HEK293 (cell line): Measurements from ENCODE around the gene CHERP.
A peak's percentile ranks its signal among the peaks of the same experiment; 100 is the strongest.

Experiments
- CTCF ChIA-PET: fragments of 350-600 bp; formaldehyde crosslinking; extraction: SDS; loops from one replicate; lab custom pipeline; 2021; ENCODE audit warnings: antibody characterized with exemption; lab: Yijun Ruan, JAX
- POLR2A ChIA-PET: fragments of 300-600 bp; formaldehyde crosslinking; extraction: SDS; loops from one replicate; lab custom pipeline; 2020; ENCODE audit warnings: antibody characterized with exemption, inconsistent platforms; lab: Yijun Ruan, JAX
- H3K27ac ChIP-seq: fragments of 200-500 bp; sonication (Bioruptor generic); 2 replicates; pipeline ENCODE4 v1.5.1; 2014; ENCODE audit warnings: low read depth, low read length, control low read depth, inconsistent platforms; ENCODE audit errors: extremely low read depth
- H3K36me3 ChIP-seq, 2 experiments: fragments of 200-500 bp in 1 of 2; sonication (Bioruptor generic) in 1 of 2; 1 replicate in 1 of 2; 2 replicates in 1 of 2; pipeline ENCODE4 v1.5.1; 2014 to 2017; ENCODE audit warnings: inconsistent platforms in 2 of 2, low read length in 2 of 2; ENCODE audit not compliant: control insufficient read depth in 2 of 2, insufficient read depth in 1 of 2
- H3K4me1 ChIP-seq: fragments of 200-500 bp; sonication (Bioruptor generic); 2 replicates; pipeline ENCODE4 v1.5.1; 2014; ENCODE audit warnings: mild to moderate bottlenecking, low read length, inconsistent platforms; ENCODE audit not compliant: control insufficient read depth, insufficient read depth
- H3K4me3 ChIP-seq: 2 replicates; pipeline ENCODE4 v1.5.1; 2011; ENCODE audit warnings: low read depth, mild to moderate bottlenecking, control low read depth, low read length, moderate library complexity
- H3K9me3 ChIP-seq: fragments of 200-500 bp; sonication (Bioruptor generic); 2 replicates; pipeline ENCODE4 v1.5.1; 2014; ENCODE audit warnings: low read depth, low read length, inconsistent platforms; ENCODE audit not compliant: control insufficient read depth, insufficient read depth
- FEZF1 ChIP-seq: fragments of 450-650 bp; formaldehyde crosslinking; IDR thresholded peaks from 2 replicates; pipeline ENCODE4 v1.5.1; 2016; ENCODE audit warnings: missing biosample characterization, missing genetic modification characterization
- SALL2 ChIP-seq: fragments of 450-650 bp; formaldehyde crosslinking; IDR thresholded peaks from 2 replicates; pipeline ENCODE4 v1.5.0; 2017; ENCODE audit warnings: missing biosample characterization, mild to moderate bottlenecking, missing genetic modification characterization, borderline replicate concordance
- ZIC2 ChIP-seq: fragments of 450-650 bp; formaldehyde crosslinking; IDR thresholded peaks from 2 replicates; pipeline ENCODE4 v1.5.1; 2016; ENCODE audit warnings: missing biosample characterization, missing genetic modification characterization
- ZNF114 ChIP-seq: fragments of 450-650 bp; formaldehyde crosslinking; IDR thresholded peaks from 2 replicates; pipeline ENCODE4 v1.5.0; 2017; ENCODE audit warnings: missing biosample characterization, missing genetic modification characterization
- ZNF155 ChIP-seq: fragments of 450-650 bp; formaldehyde crosslinking; IDR thresholded peaks from 2 replicates; pipeline ENCODE4 v1.5.1; 2016; ENCODE audit warnings: missing biosample characterization, missing genetic modification characterization
- ZNF157 ChIP-seq: fragments of 450-650 bp; formaldehyde crosslinking; IDR thresholded peaks from 2 replicates; pipeline ENCODE4 v1.5.1; 2016; ENCODE audit warnings: missing biosample characterization, missing genetic modification characterization
- ZNF184 ChIP-seq: fragments of 450-650 bp; IDR thresholded peaks from 2 replicates; pipeline ENCODE4 v1.5.1; 2018; ENCODE audit warnings: missing biosample characterization, mild to moderate bottlenecking, missing genetic modification characterization
- ZNF211 ChIP-seq: fragments of 450-650 bp; formaldehyde crosslinking; IDR thresholded peaks from 2 replicates; pipeline ENCODE4 v1.5.1; 2016; ENCODE audit warnings: low read depth, missing biosample characterization, missing genetic modification characterization
- ZNF266 ChIP-seq: fragments of 450-650 bp; formaldehyde crosslinking; IDR thresholded peaks from 2 replicates; pipeline ENCODE4 v1.5.1; 2016; ENCODE audit warnings: missing biosample characterization, missing genetic modification characterization, low read depth
- ZNF341 ChIP-seq: fragments of 450-650 bp; formaldehyde crosslinking; IDR thresholded peaks from 2 replicates; pipeline ENCODE4; 2016; ENCODE audit warnings: low read depth, missing biosample characterization, missing genetic modification characterization
- ZNF350 ChIP-seq: fragments of 450-650 bp; formaldehyde crosslinking; IDR thresholded peaks from 2 replicates; pipeline ENCODE4 v1.5.0; 2017; ENCODE audit warnings: missing biosample characterization, mild to moderate bottlenecking, missing genetic modification characterization
- ZNF530 ChIP-seq: fragments of 450-650 bp; formaldehyde crosslinking; IDR thresholded peaks from 2 replicates; pipeline ENCODE4 v1.5.1; 2016; ENCODE audit warnings: low read depth, missing biosample characterization, missing genetic modification characterization
- ZNF560 ChIP-seq: fragments of 450-650 bp; formaldehyde crosslinking; IDR thresholded peaks from 2 replicates; pipeline ENCODE4 v1.5.1; 2017; ENCODE audit warnings: missing biosample characterization, missing genetic modification characterization, borderline replicate concordance
- ZNF623 ChIP-seq: fragments of 450-650 bp; formaldehyde crosslinking; IDR thresholded peaks from 2 replicates; pipeline ENCODE4 v1.5.1; 2016; ENCODE audit warnings: missing biosample characterization, missing genetic modification characterization
- ZNF701 ChIP-seq: fragments of 450-650 bp; formaldehyde crosslinking; IDR thresholded peaks from 2 replicates; pipeline ENCODE4 v1.5.1; 2016; ENCODE audit warnings: missing biosample characterization, missing genetic modification characterization
- ZNF791 ChIP-seq: fragments of 450-650 bp; formaldehyde crosslinking; IDR thresholded peaks from 2 replicates; pipeline ENCODE4 v1.5.1; 2016; ENCODE audit warnings: missing biosample characterization, missing genetic modification characterization
- ZNF843 ChIP-seq: fragments of 450-650 bp; formaldehyde crosslinking; IDR thresholded peaks from 2 replicates; pipeline ENCODE4 v1.5.1; 2016; ENCODE audit warnings: missing biosample characterization, missing genetic modification characterization
- ZSCAN23 ChIP-seq: fragments of 450-650 bp; formaldehyde crosslinking; IDR thresholded peaks from 2 replicates; pipeline ENCODE4 v1.5.1; 2016; ENCODE audit warnings: missing biosample characterization, missing genetic modification characterization
- TF ChIP-seq, protein P1 (sequence below): fragments of 450-650 bp; formaldehyde crosslinking; IDR thresholded peaks from 2 replicates; pipeline ENCODE4 v1.5.1; 2016; ENCODE audit warnings: missing biosample characterization, missing genetic modification characterization
- TF ChIP-seq, protein P2 (sequence below): fragments of 450-650 bp; formaldehyde crosslinking; IDR thresholded peaks from 2 replicates; pipeline ENCODE4 v1.5.1; 2016; ENCODE audit warnings: missing biosample characterization, missing genetic modification characterization, borderline replicate concordance
- TF ChIP-seq, protein P3 (sequence below): fragments of 450-650 bp; formaldehyde crosslinking; IDR thresholded peaks from 2 replicates; pipeline ENCODE4 v1.5.1; 2016; ENCODE audit warnings: missing biosample characterization, missing genetic modification characterization, borderline replicate concordance
- TF ChIP-seq, protein P4 (sequence below): fragments of 450-650 bp; formaldehyde crosslinking; IDR thresholded peaks from 2 replicates; pipeline ENCODE4 v1.5.1; 2017; ENCODE audit warnings: missing biosample characterization, missing genetic modification characterization

CHERP gene

DNA sequence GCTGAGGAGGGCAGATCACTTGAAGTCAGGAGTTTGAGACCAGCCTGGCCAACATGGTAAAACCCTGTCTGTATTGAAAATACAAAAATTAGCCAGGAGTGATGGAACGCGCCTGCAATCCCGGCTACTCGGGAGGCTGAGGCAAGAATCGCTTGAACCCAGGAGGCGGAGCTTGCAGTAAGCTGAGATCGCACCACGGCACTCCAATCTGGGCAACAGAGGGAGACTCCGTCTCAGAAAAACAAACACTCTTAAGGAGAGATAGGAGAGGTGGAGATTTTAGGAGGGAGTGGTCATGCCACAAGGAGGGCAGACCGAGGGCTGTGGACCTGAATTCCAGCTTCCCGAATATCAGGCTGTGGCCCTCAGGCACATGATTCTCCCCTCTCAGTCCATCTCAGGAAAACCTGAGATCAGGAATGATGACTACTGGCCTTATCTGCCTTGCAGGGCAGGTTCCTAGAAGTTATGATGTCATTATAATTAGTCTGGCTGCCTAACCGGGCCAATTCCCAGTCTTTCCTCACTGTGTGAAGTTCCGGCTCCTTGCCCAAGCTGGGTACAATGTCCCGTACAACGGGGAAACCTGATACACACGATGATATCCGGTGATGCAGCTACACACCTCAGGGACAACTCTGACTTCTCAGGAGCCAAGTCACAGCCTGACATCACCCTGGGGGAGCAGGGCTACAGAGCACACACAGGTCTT, 27.5 kb upstream of the CHERP start (continued):
- TF ChIP-seq ZNF155 (tag by site-specific recombination) (no peak), ZNF560 (no peak), ZNF211 (tag by site-specific recombination) (no peak), SALL2 (no peak)
- TF ChIP-seq, protein P1, sequence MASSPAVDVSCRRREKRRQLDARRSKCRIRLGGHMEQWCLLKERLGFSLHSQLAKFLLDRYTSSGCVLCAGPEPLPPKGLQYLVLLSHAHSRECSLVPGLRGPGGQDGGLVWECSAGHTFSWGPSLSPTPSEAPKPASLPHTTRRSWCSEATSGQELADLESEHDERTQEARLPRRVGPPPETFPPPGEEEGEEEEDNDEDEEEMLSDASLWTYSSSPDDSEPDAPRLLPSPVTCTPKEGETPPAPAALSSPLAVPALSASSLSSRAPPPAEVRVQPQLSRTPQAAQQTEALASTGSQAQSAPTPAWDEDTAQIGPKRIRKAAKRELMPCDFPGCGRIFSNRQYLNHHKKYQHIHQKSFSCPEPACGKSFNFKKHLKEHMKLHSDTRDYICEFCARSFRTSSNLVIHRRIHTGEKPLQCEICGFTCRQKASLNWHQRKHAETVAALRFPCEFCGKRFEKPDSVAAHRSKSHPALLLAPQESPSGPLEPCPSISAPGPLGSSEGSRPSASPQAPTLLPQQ = peak; percentile 64; the same call in 1 of the 2 replicates

DNA sequence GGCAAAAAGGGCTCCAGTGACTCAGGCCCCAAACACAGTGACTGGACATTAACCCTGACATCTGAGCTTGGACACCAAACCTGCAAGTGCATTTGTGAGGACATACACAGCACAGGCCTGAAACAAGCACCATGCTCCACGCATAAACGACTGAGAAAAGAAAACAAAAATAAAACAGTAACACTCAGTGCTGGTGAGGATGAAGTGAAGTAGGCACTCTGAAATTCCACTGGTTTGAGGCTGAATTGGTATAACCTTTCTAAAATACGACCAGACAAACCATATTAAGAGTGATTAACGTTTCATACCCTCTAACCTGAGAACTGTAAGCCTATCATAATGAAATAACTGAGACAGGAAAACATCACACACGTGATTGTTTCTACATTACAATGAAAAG, 24.5 kb upstream of the CHERP start:
- POLR2A ChIA-PET = interaction anchor here (1.1 kb wide), 1 partner anchor 94 kb away, joined by 4 read pairs; no protein-coding TSS in a partner anchor
- Histone ChIP-seq H3K4me3 (no peak overlapping the region), H3K27ac (no peak overlapping the region), H3K9me3 (no peaks in the 10 kb centered on the region), H3K36me3 (peaks cover 33 to 63% of the 10 kb centered on the region in 2 experiments; a peak in 2 of 3 replicates), H3K4me1 (peaks cover 2% of the 10 kb centered on the region; the same call in 1 of the 2 replicates)
- TF ChIP-seq ZNF266 (tag by site-specific recombination) (no peak), ZNF791 (tag by site-specific recombination) (no peak), ZNF350 (no peak), ZNF184 (tag by site-specific recombination) (peak; percentile 88), ZNF843 (no peak), ZNF341 (no peak)
- CTCF ChIA-PET = interaction anchor here (1.0 kb wide), 1 partner anchor 149 kb away, joined by 3 read pairs; no protein-coding TSS in a partner anchor

DNA sequence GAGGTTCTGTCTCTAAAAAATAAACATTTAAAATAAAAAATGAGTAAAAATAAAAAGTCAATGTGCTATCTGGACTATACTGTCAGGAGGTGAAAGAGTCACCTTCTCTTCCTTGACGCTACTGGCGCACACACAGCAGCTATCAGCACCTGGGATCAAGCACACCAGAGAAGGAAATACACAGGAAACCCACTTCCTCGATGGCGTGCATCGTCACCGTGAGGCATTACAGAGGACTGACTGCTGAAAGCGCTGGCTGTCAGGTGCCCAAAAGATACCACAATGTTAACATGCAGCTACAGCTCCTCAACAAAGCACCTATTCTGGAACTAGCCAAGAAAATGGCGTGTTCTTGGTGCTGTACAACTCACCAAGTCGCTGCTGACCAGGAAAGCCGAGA, 23.9 kb upstream of the CHERP start:
- H3K9me3 ChIP-seq = no peaks in the 10 kb centered on the region
- TF ChIP-seq ZNF623 (tag by site-specific recombination) (no peak), ZNF560 (no peak), ZNF114 (no peak), ZIC2 (no peak), ZNF530 (no peak), ZNF701 (tag by site-specific recombination) (no peak), ZSCAN23 (tag by site-specific recombination) (no peak), ZNF157 (no peak), FEZF1 (tag by site-specific recombination) (no peak)
- TF ChIP-seq, protein P2, sequence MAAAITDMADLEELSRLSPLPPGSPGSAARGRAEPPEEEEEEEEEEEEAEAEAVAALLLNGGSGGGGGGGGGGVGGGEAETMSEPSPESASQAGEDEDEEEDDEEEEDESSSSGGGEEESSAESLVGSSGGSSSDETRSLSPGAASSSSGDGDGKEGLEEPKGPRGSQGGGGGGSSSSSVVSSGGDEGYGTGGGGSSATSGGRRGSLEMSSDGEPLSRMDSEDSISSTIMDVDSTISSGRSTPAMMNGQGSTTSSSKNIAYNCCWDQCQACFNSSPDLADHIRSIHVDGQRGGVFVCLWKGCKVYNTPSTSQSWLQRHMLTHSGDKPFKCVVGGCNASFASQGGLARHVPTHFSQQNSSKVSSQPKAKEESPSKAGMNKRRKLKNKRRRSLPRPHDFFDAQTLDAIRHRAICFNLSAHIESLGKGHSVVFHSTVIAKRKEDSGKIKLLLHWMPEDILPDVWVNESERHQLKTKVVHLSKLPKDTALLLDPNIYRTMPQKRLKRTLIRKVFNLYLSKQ (tag by site-specific recombination) = no peak
- TF ChIP-seq, protein P3, sequence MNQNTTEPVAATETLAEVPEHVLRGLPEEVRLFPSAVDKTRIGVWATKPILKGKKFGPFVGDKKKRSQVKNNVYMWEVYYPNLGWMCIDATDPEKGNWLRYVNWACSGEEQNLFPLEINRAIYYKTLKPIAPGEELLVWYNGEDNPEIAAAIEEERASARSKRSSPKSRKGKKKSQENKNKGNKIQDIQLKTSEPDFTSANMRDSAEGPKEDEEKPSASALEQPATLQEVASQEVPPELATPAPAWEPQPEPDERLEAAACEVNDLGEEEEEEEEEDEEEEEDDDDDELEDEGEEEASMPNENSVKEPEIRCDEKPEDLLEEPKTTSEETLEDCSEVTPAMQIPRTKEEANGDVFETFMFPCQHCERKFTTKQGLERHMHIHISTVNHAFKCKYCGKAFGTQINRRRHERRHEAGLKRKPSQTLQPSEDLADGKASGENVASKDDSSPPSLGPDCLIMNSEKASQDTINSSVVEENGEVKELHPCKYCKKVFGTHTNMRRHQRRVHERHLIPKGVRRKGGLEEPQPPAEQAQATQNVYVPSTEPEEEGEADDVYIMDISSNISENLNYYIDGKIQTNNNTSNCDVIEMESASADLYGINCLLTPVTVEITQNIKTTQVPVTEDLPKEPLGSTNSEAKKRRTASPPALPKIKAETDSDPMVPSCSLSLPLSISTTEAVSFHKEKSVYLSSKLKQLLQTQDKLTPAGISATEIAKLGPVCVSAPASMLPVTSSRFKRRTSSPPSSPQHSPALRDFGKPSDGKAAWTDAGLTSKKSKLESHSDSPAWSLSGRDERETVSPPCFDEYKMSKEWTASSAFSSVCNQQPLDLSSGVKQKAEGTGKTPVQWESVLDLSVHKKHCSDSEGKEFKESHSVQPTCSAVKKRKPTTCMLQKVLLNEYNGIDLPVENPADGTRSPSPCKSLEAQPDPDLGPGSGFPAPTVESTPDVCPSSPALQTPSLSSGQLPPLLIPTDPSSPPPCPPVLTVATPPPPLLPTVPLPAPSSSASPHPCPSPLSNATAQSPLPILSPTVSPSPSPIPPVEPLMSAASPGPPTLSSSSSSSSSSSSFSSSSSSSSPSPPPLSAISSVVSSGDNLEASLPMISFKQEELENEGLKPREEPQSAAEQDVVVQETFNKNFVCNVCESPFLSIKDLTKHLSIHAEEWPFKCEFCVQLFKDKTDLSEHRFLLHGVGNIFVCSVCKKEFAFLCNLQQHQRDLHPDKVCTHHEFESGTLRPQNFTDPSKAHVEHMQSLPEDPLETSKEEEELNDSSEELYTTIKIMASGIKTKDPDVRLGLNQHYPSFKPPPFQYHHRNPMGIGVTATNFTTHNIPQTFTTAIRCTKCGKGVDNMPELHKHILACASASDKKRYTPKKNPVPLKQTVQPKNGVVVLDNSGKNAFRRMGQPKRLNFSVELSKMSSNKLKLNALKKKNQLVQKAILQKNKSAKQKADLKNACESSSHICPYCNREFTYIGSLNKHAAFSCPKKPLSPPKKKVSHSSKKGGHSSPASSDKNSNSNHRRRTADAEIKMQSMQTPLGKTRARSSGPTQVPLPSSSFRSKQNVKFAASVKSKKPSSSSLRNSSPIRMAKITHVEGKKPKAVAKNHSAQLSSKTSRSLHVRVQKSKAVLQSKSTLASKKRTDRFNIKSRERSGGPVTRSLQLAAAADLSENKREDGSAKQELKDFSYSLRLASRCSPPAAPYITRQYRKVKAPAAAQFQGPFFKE = no peak
- TF ChIP-seq, protein P4, sequence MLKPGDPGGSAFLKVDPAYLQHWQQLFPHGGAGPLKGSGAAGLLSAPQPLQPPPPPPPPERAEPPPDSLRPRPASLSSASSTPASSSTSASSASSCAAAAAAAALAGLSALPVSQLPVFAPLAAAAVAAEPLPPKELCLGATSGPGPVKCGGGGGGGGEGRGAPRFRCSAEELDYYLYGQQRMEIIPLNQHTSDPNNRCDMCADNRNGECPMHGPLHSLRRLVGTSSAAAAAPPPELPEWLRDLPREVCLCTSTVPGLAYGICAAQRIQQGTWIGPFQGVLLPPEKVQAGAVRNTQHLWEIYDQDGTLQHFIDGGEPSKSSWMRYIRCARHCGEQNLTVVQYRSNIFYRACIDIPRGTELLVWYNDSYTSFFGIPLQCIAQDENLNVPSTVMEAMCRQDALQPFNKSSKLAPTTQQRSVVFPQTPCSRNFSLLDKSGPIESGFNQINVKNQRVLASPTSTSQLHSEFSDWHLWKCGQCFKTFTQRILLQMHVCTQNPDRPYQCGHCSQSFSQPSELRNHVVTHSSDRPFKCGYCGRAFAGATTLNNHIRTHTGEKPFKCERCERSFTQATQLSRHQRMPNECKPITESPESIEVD (tag by site-specific recombination) = no peak
- ChIA-PET POLR2A (no interaction called here), CTCF (no interaction called here)
- H3K36me3 ChIP-seq = peaks cover 35 to 69% of the 10 kb centered on the region in 2 experiments; a peak in 2 of 3 replicates
- no peak overlapping the region for H3K4me3 ChIP-seq
- H3K27ac ChIP-seq = no peak overlapping the region
- H3K4me1 ChIP-seq = no peaks in the 10 kb centered on the region; the same call in 1 of the 2 replicates
